LNCAP (cell line): ENCODE measurements around the gene ALOXE3.

ENCODE experiments used
- TF ChIP-seq, protein P1 (sequence below): fragments of 450-650 bp; IDR thresholded peaks from 2 replicates; pipeline ENCODE4 v1.5.1; 2017; ENCODE audit warnings: mild to moderate bottlenecking

The ALOXE3 gene

DNA sequence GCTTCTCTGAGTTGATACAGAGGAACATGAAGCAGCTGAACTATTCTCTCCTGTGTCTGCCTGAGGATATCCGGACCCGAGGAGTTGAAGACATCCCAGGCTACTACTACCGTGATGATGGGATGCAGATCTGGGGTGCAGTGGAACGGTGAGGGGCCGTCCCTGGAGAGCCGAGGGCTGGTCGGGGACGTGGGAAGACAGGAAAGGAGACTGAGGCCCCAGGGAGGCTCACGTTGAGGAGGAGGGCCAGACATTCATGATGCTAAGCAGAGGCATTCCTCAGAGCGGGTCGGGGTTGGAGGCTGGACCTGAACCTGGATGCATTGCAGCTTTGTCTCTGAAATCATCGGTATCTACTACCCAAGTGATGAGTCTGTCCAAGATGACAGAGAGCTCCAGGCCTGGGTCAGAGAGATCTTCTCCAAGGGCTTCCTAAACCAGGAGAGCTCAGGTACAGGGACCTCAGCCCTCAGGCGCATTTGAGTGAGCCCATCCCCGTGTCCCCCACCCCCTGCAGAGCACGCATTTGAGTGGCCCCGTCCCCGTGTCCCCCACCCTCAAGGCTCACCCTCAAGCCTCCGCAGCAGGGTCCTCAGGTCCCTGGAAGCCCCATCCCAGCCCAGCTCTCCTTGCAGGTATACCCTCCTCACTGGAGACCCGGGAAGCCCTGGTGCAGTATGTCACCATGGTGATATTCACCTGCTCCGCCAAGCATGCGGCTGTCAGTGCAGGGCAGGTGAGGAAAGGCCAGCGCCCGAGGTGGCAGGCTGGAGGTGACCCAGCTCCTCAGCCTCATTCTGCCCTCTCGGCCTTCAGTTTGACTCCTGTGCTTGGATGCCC lies 71.2 kb downstream of the ALOXE3 start:
- TF ChIP-seq, protein P1, sequence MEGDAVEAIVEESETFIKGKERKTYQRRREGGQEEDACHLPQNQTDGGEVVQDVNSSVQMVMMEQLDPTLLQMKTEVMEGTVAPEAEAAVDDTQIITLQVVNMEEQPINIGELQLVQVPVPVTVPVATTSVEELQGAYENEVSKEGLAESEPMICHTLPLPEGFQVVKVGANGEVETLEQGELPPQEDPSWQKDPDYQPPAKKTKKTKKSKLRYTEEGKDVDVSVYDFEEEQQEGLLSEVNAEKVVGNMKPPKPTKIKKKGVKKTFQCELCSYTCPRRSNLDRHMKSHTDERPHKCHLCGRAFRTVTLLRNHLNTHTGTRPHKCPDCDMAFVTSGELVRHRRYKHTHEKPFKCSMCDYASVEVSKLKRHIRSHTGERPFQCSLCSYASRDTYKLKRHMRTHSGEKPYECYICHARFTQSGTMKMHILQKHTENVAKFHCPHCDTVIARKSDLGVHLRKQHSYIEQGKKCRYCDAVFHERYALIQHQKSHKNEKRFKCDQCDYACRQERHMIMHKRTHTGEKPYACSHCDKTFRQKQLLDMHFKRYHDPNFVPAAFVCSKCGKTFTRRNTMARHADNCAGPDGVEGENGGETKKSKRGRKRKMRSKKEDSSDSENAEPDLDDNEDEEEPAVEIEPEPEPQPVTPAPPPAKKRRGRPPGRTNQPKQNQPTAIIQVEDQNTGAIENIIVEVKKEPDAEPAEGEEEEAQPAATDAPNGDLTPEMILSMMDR, result no peak

DNA sequence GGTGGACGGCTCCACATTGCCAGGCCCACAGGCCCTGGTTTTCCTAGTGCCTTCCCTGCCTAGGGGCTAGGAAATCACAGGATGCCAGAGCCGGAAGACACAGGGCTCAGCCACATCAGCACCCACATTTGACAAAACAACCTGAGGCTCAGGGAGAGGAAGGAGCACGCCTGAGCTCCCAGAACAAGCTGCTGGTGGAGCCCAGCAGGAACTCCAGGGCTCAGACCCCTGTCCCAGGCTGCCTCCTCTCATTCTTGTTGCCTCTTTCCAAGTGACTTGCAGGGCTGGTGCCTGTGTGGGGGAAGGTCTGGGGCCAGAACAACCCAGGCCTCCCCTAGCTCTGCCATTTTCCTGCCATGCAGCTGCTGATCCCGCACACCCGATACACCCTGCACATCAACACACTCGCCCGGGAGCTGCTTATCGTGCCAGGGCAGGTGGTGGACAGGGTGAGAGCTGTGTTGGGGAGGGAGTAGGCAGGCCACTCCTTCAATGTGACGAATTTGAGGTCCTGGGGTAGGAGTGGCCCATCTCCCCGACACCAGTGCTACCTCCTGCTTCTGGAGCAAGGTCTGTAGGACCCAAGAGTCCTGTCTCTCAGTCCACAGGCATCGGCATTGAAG lies 71.9 kb downstream of the ALOXE3 start:
- TF ChIP-seq, protein P1, result no peak
